GM19035 (cell line): ENCODE results near the gene CMIP.
"Not testable (repeated sequence)": the region's sequence is repeated elsewhere in the genome, so short reads cannot be mapped to it uniquely, and the experiment has no call there.

ENCODE experiments used
- ATAC-seq: cut with Tn5 transposase; IDR thresholded peaks from one replicate; pipeline ENCODE4 v1.9.1; 2021; ENCODE audit not compliant: unreplicated experiment

The CMIP gene

DNA sequence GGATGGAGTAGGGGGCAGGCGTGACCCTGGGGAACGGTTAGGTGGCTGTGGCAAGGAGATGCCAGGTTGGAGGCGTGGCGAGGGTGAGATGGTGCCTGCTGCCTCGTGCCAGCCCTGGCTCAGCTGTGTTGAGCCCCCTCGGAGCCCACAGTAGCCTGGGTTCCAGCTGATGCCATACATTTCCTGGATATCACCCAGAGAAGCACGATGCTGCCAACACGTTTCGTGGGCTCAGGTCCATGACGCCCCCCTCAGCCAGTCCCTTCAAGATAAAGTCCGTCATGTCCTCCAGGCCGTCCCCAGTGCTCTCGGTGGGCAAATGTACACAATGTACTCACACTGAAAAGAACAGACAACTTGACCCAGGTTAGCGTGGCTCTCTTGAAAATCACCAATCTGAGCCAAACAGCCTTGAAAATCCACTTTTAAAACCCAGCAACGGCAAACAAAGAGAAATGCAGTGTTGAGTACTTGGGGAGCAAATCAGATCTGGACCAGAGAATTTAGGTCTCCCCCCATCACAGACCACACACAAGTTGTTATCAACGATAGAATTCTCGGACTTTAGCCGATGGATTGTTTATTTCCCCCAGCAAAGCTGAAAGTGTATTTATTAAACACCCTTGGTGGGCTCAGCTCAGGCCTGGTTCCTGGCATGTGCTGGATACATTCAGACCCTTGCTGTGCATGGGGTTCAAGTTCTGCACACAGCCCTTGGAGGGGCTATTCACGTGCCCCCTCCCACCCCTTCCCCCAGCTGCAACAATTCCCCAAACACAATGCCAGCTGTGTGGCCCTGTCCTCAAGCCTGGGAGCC, 231.7 kb downstream of the CMIP start:
- no peak for ATAC-seq

DNA sequence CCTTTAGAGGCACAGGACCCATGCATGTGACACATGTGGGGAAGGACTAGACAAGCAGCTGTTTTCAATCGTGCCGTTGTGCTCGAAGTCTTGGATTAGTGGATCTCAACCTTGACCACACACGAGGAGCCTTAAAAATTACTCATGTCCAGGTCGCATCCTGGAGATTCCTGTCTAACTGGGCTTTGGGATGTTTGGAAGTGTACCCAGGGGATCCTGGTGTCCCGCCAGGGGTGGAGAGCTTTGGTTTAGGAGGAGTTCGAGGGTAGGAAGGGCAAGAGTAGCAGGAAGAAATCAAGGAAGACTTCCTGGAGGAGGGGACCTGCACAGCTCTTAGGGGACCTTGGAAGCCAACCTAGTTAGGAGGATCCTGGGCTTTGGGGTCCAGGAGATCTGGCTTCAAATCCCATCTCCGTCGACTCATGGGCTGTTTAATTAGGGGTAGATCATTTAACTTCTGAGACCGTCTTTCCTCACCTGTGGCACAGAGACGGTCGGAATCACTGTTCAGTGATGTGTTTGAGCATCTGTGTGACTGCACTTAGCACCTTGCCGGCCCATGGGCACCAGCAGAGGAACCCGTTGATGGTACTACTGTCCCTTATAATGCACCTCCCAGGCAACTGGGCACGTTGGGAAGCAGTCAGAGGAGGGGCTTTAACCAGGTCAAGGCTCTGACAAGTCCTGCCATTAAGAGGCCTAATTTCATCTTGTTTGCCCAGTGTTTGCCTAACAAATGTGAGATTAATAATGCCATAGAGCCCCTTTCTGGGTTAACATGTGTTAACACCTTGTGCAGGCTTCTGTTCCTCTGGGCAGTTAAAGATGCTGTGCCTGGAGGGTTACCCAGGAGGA, 232.5 kb downstream of the CMIP start:
- ATAC-seq, result no peak

DNA sequence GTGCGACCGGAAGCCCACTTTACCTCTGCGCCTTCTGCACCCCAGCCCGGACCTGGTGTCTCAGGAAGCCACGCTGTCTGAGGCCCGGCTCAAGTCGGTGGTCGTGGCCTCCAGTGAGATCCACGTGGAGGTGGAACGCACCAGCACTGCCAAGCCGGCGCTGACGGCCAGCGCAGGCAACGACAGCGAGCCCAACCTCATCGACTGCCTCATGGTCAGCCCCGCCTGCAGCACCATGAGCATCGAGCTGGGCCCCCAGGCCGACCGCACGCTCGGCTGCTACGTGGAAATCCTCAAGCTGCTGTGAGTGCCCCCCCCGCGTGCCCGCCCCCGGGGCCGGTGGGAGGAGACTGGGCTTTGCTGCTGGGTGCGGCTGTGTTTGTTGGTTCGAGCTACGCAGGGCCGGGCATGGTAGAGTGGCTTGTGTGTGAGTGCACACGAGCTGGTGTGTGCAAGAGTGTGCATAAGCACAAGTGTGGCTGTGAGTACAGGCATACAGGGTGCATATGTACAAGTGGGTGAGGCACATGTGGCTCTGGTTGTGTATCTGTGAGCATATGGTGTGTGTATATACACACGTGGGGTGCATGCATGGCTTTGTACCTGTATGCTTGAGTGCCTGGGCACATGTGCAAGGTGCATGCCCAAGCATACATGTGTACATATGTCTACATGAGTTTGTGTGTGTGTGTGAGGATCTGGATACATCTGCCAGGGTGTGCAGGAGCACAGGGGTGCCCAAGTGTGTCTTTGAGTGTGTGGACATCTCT, 233.9 kb downstream of the CMIP start:
- no peak for ATAC-seq

DNA sequence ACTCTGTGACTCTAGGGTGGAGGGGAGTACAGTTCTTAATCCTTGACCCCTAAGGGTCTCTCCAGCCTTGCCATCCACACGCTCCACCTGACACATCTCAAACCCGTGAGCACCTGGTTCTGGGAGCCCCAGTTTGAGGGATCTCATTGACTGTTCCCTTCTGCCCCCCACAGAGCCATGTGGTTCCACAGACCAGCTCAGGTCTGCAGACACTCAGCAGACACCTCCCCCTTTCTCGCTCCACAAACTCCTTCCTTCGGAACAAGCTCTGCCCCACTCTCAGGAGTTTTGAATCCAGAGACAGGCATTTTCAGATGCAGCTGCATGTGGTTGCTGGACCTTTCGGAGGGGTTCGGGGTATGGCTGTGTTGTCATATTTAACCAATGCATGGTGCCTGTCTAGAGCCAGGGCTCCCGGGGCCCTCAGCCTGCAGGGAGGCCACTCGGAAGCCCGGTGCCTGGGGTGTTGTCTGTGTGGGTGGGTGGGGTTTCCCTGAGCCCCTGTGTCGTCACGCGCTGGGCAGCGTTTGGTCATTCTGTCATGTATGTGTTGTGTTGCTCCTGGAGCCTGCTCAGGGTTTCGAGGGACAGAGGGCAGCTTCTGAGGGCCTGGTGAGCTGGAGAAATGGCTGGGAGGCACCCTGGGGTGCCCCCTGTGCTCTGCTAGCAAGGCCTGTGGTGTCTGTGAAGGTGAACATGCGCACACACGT, 235.3 kb downstream of the CMIP start:
- no peak for ATAC-seq

DNA sequence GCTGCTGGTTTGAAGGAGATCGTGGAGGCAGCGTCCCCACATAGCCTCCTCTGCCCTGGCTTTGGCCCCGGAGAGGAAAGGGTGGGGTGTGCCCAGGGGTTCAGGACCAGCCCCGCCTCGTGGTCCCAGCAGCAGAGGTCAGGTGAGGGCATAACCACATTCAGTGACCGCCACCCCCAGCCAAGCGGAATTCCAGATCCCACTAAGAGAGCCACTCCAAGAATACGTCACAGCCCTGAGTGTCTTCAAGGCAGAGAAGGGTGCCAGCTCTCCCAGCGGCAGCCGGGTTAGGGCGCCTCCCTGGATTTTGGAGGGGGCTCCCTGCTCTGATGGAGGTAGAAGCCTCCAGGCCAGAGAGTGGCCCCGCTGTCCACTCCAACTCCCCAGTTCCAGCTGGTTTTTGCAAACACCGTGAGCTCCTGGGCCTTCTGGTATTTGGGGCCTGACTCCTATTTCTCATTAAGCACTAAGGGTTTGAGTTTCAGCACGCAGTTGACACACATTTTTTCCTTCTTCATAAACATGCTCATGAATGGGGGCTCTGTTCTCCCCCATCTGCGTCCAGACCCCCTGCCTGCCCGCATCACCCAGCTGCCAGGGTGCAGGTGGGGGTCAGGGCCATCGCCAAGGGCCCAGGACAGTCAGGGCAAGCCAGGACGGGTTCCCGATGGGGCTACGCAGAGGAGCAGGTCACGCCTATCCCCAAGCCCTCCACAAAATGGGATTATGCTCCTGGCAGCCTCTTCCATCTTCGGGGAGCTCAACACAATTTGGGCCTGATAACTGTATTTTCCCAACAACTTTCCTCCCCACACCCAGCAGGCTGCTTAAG, 236.1 kb downstream of the CMIP start:
- no peak for ATAC-seq

DNA sequence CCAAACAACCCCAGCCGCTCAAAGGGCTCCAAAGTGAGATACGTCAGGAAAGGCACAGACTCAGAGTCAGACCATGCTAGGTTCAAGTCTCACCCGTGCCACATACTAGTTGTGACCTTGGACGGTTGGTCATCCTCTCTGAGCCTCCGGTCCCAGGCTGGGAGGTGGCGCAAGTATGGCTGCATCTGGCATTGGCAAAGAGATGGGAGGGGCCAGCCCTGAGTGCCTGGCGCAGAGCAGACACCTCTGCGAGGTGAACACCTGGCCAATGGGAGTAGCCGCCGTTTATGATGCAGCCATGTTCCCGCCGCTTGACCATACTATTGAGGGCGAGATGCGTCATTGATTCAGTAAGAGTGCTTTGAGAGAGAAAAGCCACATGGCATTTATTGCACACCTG, 236.7 kb downstream of the CMIP start:
- no peak for ATAC-seq

DNA sequence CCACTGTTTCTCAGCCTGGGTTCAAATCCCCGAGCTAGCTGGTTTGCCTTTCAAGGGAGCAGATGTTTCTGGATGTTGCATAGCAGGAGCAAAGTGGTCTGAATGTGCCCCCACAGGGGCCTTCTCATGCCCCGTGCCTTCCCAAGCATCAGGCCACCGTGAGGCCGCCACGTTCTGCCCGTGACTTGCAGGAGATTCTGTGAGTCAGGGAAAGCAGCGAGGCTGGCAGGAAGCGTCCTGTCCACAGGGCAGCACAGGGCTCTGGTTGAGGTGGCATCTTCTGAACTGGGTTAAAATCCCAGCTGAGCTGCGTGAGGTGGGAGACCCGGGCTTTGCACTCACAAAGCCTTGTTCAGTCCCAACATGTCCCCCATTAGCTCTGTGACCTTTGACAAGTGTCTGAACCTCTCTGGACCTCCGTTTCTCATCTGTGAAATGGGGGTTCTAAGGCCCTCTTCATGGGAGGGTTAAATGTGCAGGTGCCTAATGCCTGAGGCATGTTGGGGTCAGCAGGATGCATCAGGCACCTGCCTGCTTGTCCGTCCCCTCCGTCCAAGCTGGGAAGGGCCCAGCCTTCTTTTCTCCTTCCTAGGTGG, 239.7 kb downstream of the CMIP start:
- no peak for ATAC-seq

DNA sequence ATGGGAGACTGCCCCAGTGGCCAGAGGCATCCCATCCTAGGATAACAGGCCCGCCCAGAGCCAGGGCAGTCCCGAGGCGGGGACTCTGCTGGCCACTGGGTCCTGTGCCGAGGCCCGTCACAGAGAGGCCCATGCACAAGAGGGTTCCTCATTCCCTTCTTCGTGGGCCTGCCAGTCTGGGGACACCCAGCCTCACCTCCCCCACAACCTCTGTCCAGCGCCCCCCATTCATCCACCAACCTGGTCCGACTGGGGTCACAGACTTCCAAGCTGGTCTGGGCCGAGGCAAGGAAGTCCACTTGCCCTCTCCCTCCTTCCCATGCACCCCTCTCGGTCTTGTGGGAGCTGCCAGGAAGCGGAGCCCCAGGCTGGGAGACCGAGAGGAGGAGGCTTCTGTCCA, 240.3 kb downstream of the CMIP start:
- no peak for ATAC-seq

DNA sequence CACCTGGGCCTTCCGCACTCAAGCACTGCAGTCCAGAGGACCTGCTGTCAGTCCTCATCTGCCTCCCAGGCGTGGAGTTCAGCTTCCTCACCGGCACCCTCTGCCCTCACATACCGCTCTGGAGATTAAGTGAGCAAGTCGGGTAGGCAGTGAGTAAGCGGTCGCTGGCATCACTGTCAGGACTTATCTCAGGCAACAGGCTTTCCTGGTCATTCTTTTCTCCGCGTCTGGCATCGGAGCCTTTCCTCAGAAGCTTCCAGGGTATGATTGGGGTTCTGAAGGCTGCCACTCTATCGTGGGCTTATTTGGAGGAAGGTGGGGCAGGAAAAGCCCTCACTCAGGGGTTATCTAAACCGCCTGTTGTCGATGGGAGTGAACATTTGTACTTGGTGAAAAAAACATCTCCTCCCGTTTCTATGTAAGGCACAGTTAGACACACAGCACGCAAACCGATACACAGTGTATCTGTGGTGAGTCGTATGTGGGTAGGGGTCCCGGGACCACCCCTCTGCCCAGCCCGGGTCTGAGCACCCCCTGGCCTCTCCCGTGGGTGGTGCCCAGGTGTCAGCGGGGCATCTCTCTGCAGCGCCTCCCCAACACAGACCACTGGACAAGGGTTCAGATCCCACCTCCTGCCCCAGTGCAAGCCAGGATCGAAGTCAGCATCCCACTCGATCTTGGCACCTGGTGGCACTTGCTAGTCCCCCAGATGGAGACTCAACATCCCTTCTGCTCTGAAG, 242.0 kb downstream of the CMIP start:
- ATAC-seq, result no peak

DNA sequence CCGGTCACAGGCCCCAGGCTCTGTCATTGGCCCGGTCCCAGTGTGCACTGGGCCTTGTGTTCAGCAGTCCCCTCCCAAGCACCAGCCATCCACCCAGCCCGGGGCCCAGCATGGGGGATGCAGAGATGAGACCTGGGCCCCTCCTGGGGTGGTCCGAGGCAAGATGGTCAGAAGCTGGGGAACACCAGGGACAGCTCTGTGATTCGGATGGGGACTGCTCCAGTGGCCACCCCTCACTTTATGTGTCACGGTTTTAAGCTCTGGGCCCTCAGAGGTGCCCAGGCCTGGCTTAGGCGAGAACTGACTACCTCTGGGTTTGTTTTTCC, 242.5 kb downstream of the CMIP start:
- ATAC-seq, result no peak

DNA sequence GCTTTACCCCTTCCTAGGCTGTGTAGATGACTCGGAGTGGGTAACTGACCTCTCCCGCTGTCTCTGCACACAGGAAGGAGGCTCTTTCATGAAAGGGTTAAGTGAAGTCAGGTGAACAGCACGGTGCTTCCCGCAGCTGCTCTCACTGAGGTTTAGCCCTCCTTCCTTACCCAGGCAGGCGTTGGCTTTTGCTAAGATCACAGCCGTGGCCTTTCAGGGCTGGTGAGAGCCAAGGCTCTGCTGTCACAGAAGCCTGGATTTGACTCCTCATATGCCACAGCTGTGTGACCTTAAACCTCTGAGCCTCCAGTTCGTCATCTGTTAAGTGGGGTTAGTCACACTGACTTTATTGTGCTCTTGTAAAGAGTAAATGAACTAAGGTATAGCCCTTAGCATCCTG, 243.6 kb downstream of the CMIP start:
- ATAC-seq, result no peak

DNA sequence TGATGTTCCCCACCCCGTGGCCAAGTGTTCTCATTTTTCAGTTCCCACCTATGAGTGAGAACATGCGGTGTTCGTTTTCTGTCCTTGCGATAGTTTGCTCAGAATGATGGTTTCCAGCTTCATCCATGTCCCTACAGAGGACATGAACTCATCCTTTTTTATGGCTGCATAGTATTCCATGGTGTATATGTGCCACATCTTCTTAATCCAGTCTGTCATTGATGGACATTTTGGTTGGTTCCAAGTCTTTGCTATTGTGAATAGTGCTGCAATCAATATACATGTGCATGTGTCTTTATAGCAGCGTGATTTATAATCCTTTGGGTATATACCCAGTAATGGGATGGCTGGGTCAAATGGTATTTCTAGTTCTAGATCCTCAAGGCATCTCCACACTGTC, 244.2 kb downstream of the CMIP start:
- not testable (repeated sequence) for ATAC-seq

DNA sequence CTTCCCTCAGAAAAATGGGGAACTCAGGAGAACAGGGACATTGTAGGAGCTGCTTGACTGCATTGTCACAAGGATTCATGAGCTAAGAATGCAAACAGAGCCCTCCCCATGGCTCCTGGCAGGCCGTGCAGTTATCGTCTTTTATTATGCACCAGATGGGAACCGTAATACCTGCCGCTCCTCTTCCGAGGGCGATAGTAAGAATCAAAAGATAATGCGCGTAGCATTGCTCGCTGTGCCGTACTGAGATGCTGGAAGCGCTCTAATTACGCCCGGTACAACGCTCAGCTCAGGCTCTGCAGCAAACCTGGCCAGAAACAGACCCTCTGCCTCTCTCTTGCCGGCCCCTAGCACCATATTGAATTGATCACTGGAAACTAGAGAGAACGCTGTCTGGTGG, 247.4 kb downstream of the CMIP start:
- ATAC-seq, result no peak

DNA sequence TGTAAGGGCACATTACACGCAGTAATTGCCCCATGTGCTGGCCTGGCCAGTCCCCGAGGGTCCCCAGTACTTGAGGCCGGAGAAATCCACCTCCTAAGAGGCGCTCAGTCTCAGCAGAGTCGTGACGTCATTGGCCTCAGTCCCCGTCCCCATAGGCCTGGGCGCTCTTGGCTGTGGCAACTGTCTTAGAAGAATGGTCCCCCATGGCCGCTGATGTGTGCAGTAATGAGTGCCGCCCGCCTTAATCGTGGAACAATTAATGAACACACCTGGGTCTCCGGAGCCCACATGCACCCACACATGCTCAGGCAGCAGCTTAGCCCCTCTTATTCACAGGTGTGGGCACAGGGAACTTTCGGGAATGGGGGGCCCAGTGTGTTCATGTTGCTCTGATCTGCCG, 248.0 kb downstream of the CMIP start:
- no peak for ATAC-seq

DNA sequence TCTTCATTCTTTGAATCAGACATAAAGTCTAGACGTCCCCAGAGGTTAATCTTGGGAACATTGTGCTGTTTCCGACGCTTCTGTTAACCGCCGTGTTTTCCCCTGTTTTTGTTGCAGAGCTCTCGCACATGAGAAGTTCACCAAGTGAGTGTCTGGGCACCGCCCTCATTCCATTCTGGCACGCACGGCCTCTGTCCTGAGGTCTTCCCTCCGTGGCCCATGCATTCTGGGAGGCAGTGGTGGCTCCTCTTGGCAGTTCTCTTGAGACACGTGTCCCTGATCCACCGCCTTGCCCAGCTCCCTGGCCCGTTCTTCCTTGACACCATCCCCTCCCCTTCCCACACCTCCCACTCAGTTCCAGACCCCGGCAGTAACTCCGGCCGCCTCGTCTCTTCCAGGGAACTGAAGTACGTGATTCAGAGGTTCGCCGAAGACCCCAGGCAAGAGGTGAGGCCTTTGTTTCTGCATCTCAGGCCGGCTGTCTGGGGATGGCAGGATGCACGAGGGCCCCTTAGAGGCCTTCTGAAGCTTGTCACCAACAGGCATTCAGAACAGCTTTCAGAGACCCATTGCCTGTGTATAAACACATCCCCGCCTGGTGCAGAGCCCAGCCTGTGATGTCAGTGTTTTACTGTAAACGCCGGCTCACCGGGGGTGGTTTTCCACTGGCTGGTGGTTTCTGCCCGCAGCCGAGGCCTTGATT, 248.6 kb downstream of the CMIP start:
- ATAC-seq, result no peak

DNA sequence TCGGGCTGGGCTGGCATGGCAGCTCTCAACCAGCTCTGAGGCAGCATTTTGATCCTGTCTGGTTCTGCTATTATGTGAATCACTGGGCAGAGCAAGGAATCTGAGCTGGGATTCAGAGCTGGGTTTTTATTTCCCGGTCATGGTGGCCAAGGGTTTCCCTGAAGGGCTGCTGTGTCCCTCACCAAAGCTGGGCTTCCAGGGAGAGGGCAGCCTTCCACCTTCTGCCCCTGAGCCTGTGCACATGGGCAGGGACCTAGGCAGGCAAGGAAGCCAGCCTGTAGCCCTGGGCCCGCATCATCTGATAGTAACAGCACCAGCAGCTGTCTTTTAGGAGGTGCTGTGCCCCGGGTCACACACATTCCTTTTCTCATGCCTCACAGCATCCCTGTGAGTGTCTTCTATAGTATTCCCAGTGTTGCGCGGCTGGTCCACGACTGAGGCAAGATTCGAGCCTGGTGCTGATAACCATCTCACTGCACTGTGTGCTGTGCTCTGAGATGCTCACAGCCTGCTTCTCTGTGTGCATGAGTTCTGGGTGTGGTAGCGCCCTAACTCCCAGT, 249.2 kb downstream of the CMIP start:
- ATAC-seq, result no peak

DNA sequence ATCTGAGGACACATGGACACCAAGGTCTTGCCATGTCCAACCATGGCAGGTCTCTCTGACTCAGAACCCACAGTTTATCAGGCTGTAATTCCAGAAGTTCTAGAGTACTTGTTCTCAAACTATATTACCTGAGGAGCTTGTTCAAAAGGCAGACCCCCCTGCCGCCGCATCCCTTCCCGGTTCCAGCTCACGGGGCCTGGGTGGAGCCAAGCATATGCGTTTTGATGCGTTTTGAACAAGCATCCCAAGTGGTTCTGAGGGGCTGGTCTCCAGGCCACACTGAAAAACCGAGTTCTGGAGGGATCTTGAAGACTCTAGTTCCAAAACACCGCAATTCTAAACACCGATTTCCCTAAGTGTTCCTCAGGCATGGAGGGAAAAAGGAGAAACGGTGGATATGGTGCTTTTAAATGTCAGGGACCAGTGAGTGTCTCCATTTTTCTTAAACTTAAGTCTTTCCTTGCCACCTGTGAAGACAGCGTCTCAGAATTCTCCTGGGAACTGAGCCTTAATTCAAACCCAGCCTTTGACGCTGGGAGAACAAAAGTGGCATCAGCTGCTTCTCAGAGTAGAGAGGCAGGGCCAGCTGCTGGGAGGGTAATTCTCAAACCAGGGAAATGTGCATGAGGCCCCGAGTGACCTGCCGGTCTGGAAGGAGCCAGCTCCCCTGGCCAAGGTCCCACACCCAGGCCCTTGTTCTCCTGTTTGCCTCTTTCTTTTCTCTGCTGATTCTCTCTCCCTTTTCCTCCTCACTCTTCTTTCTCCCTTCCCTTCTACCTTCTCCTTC, 250.1 kb downstream of the CMIP start:
- ATAC-seq, result no peak
